SK-N-MC (cell line): ENCODE results near the gene DUS1L.

ENCODE experiments used
- EZH2 ChIP-seq: fragments of 200-600 bp; sonication (generic); IDR thresholded peaks from one replicate; pipeline ENCODE4 v1.6.1; 2017; ENCODE audit warnings: antibody characterized with exemption
- FOXP2 ChIP-seq: optimal IDR thresholded peaks from 2 replicates; pipeline ENCODE3; 2011; ENCODE audit warnings: mild to moderate bottlenecking, moderate library complexity; ENCODE audit not compliant: insufficient read depth; ENCODE audit errors: extremely low read length, control extremely low read depth
- POLR2AphosphoS5 ChIP-seq: IDR thresholded peaks from 2 replicates; pipeline ENCODE4 v1.6.1; 2012; ENCODE audit warnings: mild to moderate bottlenecking, low read depth, low read length, borderline replicate concordance

DNA sequence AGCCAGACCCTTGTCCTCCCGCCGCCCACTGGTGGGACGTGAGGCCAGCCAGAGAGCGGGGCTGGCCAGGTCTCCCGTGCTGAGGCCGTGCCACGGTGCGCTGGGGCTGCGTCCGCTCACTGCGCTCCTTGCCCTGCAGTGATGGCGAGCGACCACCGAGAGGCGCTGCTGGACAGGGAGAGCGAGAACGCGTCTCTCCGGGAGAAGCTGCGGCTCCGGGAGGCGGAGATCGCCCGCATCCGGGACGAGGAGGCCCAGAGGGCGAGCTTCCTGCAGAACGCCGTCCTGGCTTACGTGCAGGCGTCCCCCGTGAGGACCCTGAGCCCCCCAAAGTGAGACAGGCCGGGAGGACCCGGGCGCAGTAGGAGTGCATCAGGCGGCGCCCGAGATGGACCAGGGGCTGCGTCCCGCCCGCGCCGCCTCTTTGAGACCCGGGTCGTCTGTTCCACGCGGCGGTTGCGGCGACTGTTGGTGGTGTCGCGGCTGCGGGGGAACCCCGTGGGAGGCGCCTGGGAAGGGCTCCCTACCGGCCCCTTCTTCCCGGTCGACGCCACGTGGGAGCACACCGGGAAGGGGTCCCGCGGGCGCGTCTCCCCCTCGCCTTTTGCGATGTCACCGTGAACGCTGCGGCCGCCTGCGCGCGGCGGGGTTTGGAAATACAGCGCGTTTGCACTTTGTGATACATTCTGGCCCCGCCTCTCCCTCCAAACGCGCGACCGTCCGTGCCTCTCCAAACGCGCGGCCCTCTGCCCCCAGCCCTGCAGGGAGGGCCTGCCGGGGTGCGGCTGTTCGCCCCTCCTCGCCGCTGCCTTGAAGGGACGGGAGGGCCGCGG, 34.9 kb downstream of the DUS1L start:
- TF ChIP-seq POLR2AphosphoS5, result no peak; the same call in 1 of the 2 replicates
- no peak for TF ChIP-seq EZH2
- no peak for TF ChIP-seq FOXP2
